ENCODE data around the gene NRG2.

The NRG2 gene

GRCh38 chr5:139872851-139873794 lies 170.0 kb downstream of the NRG2 start:
- no peak for DNase-seq

- no peak for DNase-seq
Observed at GRCh38 chr5:139872052-139872766, 170.9 kb downstream of the NRG2 start.

- no peak for DNase-seq
Observed at GRCh38 chr5:139871614-139872013, 171.5 kb downstream of the NRG2 start.

GRCh38 chr5:139870677-139871076 lies 172.4 kb downstream of the NRG2 start:
- no peak for DNase-seq

GRCh38 chr5:139869042-139869790 lies 173.9 kb downstream of the NRG2 start:
- DNase-seq, result no peak

GRCh38 chr5:139867581-139867980 lies 175.5 kb downstream of the NRG2 start:
- DNase-seq, result no peak

GRCh38 chr5:139867109-139867508 lies 176.0 kb downstream of the NRG2 start:
- no peak for DNase-seq

GRCh38 chr5:139864716-139865483 lies 178.2 kb downstream of the NRG2 start:
- DNase-seq, result no peak

- peak; percentile 54 to 60 for DNase-seq
Observed at GRCh38 chr5:139863855-139864558, 179.1 kb downstream of the NRG2 start.

GRCh38 chr5:139863361-139863760 lies 179.7 kb downstream of the NRG2 start:
- no peak for DNase-seq

GRCh38 chr5:139862803-139863202 lies 180.3 kb downstream of the NRG2 start:
- no peak for DNase-seq

GRCh38 chr5:139862313-139862712 lies 180.8 kb downstream of the NRG2 start:
- no peak for DNase-seq

- no peak for DNase-seq
Observed at GRCh38 chr5:139861889-139862207, 181.3 kb downstream of the NRG2 start.

- DNase-seq, result no peak
Observed at GRCh38 chr5:139861021-139861888, 181.8 kb downstream of the NRG2 start.

- DNase-seq, result no peak
Observed at GRCh38 chr5:139859013-139859412, 184.1 kb downstream of the NRG2 start.

- DNase-seq, result no peak
Observed at GRCh38 chr5:139856714-139857113, 186.4 kb downstream of the NRG2 start.

GRCh38 chr5:139855946-139856540 lies 187.1 kb downstream of the NRG2 start:
- no peak for DNase-seq

- no peak for DNase-seq
Observed at GRCh38 chr5:139855451-139855850, 187.6 kb downstream of the NRG2 start.

GRCh38 chr5:139854953-139855352 lies 188.1 kb downstream of the NRG2 start:
- no peak for DNase-seq

GRCh38 chr5:139854029-139854605 lies 189.0 kb downstream of the NRG2 start:
- DNase-seq, result no peak

All from stimulated activated CD4-positive, alpha-beta T cell treated with anti-CD3 and anti-CD28 coated beads, Interleukin-2, amount 100 ng/mL, for 48 hours (primary cell).